ENCODE measurements around the gene SLC39A12. TPM values are rescaled to one million over a fixed set of nuclear protein-coding genes. Genes with fewer than 3 reads are reported as not detected.

SLC39A12 gene
- total RNA-seq: not detected

DNA sequence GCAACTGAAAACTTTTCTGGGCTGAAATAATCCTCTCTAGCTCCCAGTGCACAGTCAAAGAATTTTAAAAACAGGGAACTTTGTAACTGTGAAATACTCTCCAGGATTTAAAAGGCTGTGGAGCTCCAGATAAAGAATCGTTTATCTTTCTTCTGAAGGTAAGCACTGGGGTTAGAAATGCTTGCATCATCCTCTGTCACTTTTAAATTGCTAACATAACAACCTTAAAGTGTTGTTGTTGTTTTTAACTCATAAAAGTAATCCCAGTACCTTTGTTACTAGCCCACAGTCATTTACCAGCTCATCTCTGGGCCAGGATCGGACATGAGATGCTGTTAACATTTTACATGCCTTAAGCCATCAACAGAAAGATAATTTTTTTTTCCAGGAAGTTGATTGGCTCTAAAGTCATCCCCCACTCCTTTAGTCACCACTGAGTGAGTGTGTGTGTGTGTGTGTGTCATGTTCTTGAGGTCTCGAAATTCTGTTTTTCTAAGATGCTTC is at the start of gene SLC39A12:
Gene SLC39A12, plus strand, starts transcription at position 51 of the 504 bp plus-strand sequence. CDS start 1,359 bp downstream, outside the sequence.

Other genes with a start within 250 kb of the SLC39A12 start
- gene TMEM236, start 199.7 kb upstream of the SLC39A12 start, total RNA-seq: 0.64 TPM
- gene MRC1, start 142.6 kb upstream of the SLC39A12 start, total RNA-seq: 16.8 TPM
- 3.8 TPM for gene CACNB2, start 188.5 kb downstream of the SLC39A12 start, total RNA-seq

Measured in metanephros (tissue), 1 donor.